GM23248 (cell line): Measurements from ENCODE around the gene ARG1. TPM values are rescaled to one million over a fixed set of nuclear protein-coding genes. Genes with fewer than 3 reads are reported as not detected.
"Not testable (repeated sequence)": the region's sequence is repeated elsewhere in the genome, so short reads cannot be mapped to it uniquely, and the experiment has no call there.

Experiments used
- DNase-seq: peaks from one replicate; pipeline ENCODE4 v3.0.0-alpha.2; 2015
- H2AFZ ChIP-seq: fragments of 200-600 bp; sonication (generic); 2 replicates; pipeline ENCODE4 v1.6.1; 2016; ENCODE audit warnings: antibody characterized with exemption
- H3F3A ChIP-seq: fragments of 200-600 bp; sonication (generic); 2 replicates; pipeline ENCODE4 v1.6.1; 2016; ENCODE audit warnings: mild to moderate bottlenecking, antibody characterized with exemption, mixed run types; ENCODE audit not compliant: insufficient read depth
- H3K27ac ChIP-seq: fragments of 200-600 bp; sonication (generic); 2 replicates; pipeline ENCODE4 v1.5.1; 2016; ENCODE audit warnings: mild to moderate bottlenecking
- H3K27me3 ChIP-seq: fragments of 200-600 bp; sonication (generic); replicated peaks from 2 replicates; pipeline ENCODE4 v1.6.1; 2016; ENCODE audit warnings: mild to moderate bottlenecking; ENCODE audit not compliant: insufficient read depth
- H3K36me3 ChIP-seq: fragments of 200-600 bp; sonication (generic); 2 replicates; pipeline ENCODE4 v1.6.1; 2016; ENCODE audit warnings: low read depth, mild to moderate bottlenecking
- H3K4me1 ChIP-seq: fragments of 200-600 bp; sonication (generic); 2 replicates; pipeline ENCODE4 v1.6.1; 2016; ENCODE audit warnings: mild to moderate bottlenecking; ENCODE audit not compliant: insufficient read depth
- H3K4me2 ChIP-seq: fragments of 200-600 bp; sonication (generic); one replicate; pipeline ENCODE4 v1.6.1; 2016; ENCODE audit warnings: mild to moderate bottlenecking; ENCODE audit not compliant: unreplicated experiment
- H3K4me3 ChIP-seq: fragments of 200-600 bp; sonication (generic); 2 replicates; pipeline ENCODE4 v1.5.1; 2016; ENCODE audit warnings: mild to moderate bottlenecking
- H3K79me2 ChIP-seq: fragments of 200-600 bp; sonication (generic); 2 replicates; pipeline ENCODE4 v1.6.1; 2016; ENCODE audit warnings: mild to moderate bottlenecking; ENCODE audit not compliant: insufficient read depth
- H3K9ac ChIP-seq: fragments of 200-600 bp; sonication (generic); 2 replicates; pipeline ENCODE4 v1.6.1; 2016; ENCODE audit warnings: mild to moderate bottlenecking
- H3K9me2 ChIP-seq: fragments of 200-600 bp; sonication (generic); 2 replicates; pipeline ENCODE4 v1.6.1; 2016; ENCODE audit warnings: mixed run types, mild to moderate bottlenecking, moderate library complexity; ENCODE audit not compliant: insufficient read depth
- H3K9me3 ChIP-seq: fragments of 200-600 bp; sonication (generic); one replicate; pipeline ENCODE4 v1.6.1; 2017; ENCODE audit warnings: low read depth
- H4K20me1 ChIP-seq: fragments of 200-600 bp; sonication (generic); 2 replicates; pipeline ENCODE4 v1.6.0; 2016; ENCODE audit not compliant: insufficient read depth
- EZH2 ChIP-seq: fragments of 200-600 bp; sonication (generic); IDR thresholded peaks from 2 replicates; pipeline ENCODE4 v1.6.1; 2018; ENCODE audit warnings: antibody characterized with exemption, mild to moderate bottlenecking; ENCODE audit not compliant: insufficient read depth, poor library complexity, severe bottlenecking
- EZH2phosphoT487 ChIP-seq: fragments of 200-600 bp; sonication (generic); IDR thresholded peaks from 2 replicates; pipeline ENCODE4 v1.6.1; 2018; ENCODE audit warnings: antibody characterized with exemption, moderate library complexity, mild to moderate bottlenecking, low read depth; ENCODE audit not compliant: insufficient read depth
- WGBS, 2 experiments: methylation state at CpG; one replicate each; pipeline ENCODE4 v1.1.6; 2015 to 2017; ENCODE audit warnings: low lambda C conversion rate in 2 of 2, low coverage in 1 of 2; ENCODE audit errors: missing lambda C conversion rate in 2 of 2; 5-methylcytosine and 5-hydroxymethylcytosine counted together
- in situ Hi-C: fragments of 300-500 bp; cut with MboI; formaldehyde crosslinking; loops from 2 replicates; pipeline ENCODE4 v1.15.0; 2020
- polyA plus RNA-seq: library from polyadenylated mRNA; unstranded; fragments of >200 nt; fragmentation: Nextera tagmentation; extraction: Ambion mirVana; gene quantifications from 2 replicates; pipeline ENCODE4 v1.2.1, GENCODE V29; 2016
- total RNA-seq: library from RNA; depleted of rRNA; stranded (reverse); fragments of >200 nt; shearing (Covaris generic); gene quantifications from 2 replicates; pipeline ENCODE4 v1.2.3, GENCODE V29; 2014

ARG1 gene
- total and polyA plus RNA-seq, 2 experiments from 2014 or later = not detected

- H2AFZ ChIP-seq = no peak overlapping the region
- H3K27ac ChIP-seq = no peak overlapping the region
- WGBS, 2 experiments = 42 to 60% methylated on average over 3 of the region's 3 CpGs
Measured at GRCh38 chr6:131532580-131533039, 40.4 kb upstream of the ARG1 start.

GRCh38 chr6:131538615-131539014, 34.4 kb upstream of the ARG1 start:
- not testable (repeated sequence) for H3K9me2 ChIP-seq, DNase-seq, H3K9me3 ChIP-seq, H3K4me3 ChIP-seq, H3K4me2 ChIP-seq, H3K36me3 ChIP-seq, H3K4me1 ChIP-seq, H3K9ac ChIP-seq, H3K27ac ChIP-seq, H3K79me2 ChIP-seq, H4K20me1 ChIP-seq, H3K27me3 ChIP-seq, H3F3A ChIP-seq, H2AFZ ChIP-seq
- WGBS, 2 experiments = 57 to 61% methylated on average over 4 of the region's 4 CpGs
- in situ Hi-C loops = loop anchor here (10.0 to 25.0 kb wide), 2 partner anchors 354 to 651 kb away; no protein-coding TSS in a partner anchor

More at GRCh38 chr6:131532580-131533039, 40.4 kb upstream of the ARG1 start:
- Histone ChIP-seq H3K4me2 (no peak overlapping the region), H3K36me3 (no peaks in the 10 kb centered on the region), H3K9me2 (no peaks in the 10 kb centered on the region), H3K9ac (no peak overlapping the region), H3K27me3 (0 out of 2 replicates have a peak, but pooled peaks cover under 1% of the 10 kb centered on the region), H3F3A (no peaks in the 10 kb centered on the region), H3K4me1 (0 out of 2 replicates have a peak, but pooled peaks cover 3% of the 10 kb centered on the region), H4K20me1 (no peaks in the 10 kb centered on the region), H3K4me3 (no peak overlapping the region), H3K79me2 (no peaks in the 10 kb centered on the region), H3K9me3 (no peaks in the 10 kb centered on the region)
- no peak for TF ChIP-seq EZH2phosphoT487
- TF ChIP-seq EZH2 = no peak
- DNase-seq = peak; percentile 31
- in situ Hi-C loops = loop anchor here (10.0 to 25.0 kb wide), 2 partner anchors 348 to 645 kb away; no protein-coding TSS in a partner anchor

GRCh38 chr6:131545317-131545716, 27.7 kb upstream of the ARG1 start:
- H3K4me3 ChIP-seq = no peak overlapping the region
- H3K4me1 ChIP-seq = no peaks in the 10 kb centered on the region

GRCh38 chr6:131547488-131547887, 25.5 kb upstream of the ARG1 start:
- DNase-seq = no peak
- H4K20me1 ChIP-seq = no peaks in the 10 kb centered on the region

More at GRCh38 chr6:131545317-131545716, 27.7 kb upstream of the ARG1 start:
- Histone ChIP-seq H3K9me2 (no peaks in the 10 kb centered on the region), H3K4me2 (no peak overlapping the region), H3K27me3 (0 out of 2 replicates have a peak, but pooled peaks cover 8% of the 10 kb centered on the region), H3K27ac (no peak overlapping the region), H3F3A (no peaks in the 10 kb centered on the region), H4K20me1 (no peaks in the 10 kb centered on the region), H2AFZ (no peak overlapping the region), H3K9ac (no peak overlapping the region), H3K79me2 (no peaks in the 10 kb centered on the region), H3K9me3 (no peaks in the 10 kb centered on the region), H3K36me3 (no peaks in the 10 kb centered on the region)
- no peak for TF ChIP-seq EZH2phosphoT487
- TF ChIP-seq EZH2 = no peak
- WGBS, 2 experiments = 47 to 64% methylated on average over 2 of the region's 2 CpGs
- in situ Hi-C loops = loop anchor here (25.0 kb wide), 1 partner anchor 658 kb away; no protein-coding TSS in a partner anchor
- no peak for DNase-seq

More at GRCh38 chr6:131547488-131547887, 25.5 kb upstream of the ARG1 start:
- H3F3A ChIP-seq = no peaks in the 10 kb centered on the region
- no peaks in the 10 kb centered on the region for H3K79me2 ChIP-seq
- H3K4me1 ChIP-seq = no peaks in the 10 kb centered on the region
- no peak overlapping the region for H3K4me2 ChIP-seq
- no peak overlapping the region for H3K27ac ChIP-seq
- no peak overlapping the region for H3K4me3 ChIP-seq
- H3K36me3 ChIP-seq = no peaks in the 10 kb centered on the region
- H3K9ac ChIP-seq = no peak overlapping the region
- H2AFZ ChIP-seq = no peak overlapping the region
- TF ChIP-seq EZH2 (no peak), EZH2phosphoT487 (no peak)
- H3K27me3 ChIP-seq = 0 out of 2 replicates have a peak, but pooled peaks cover 8% of the 10 kb centered on the region
- WGBS, 2 experiments = 70 to 76% methylated on average over 6 of the region's 6 CpGs
- in situ Hi-C loops = loop anchor here (25.0 kb wide), 1 partner anchor 660 kb away; no protein-coding TSS in a partner anchor
- H3K9me3 ChIP-seq = no peaks in the 10 kb centered on the region
- no peaks in the 10 kb centered on the region for H3K9me2 ChIP-seq
